Inferior parietal cortex (tissue), 1 donor: ENCODE results near the gene ATXN7L3.

Source experiments
- DNase-seq: peaks from one replicate; pipeline ENCODE4 v3.0.0-alpha.2; 2016; ENCODE audit errors: extremely low spot score

ATXN7L3 gene

GRCh38 chr17:44218344-44219107 lies 18.8 kb upstream of the ATXN7L3 start:
- DNase-seq: peak; percentile 86

- no peak for DNase-seq
Observed at GRCh38 chr17:44217738-44218343, 18.2 kb upstream of the ATXN7L3 start.

DNA sequence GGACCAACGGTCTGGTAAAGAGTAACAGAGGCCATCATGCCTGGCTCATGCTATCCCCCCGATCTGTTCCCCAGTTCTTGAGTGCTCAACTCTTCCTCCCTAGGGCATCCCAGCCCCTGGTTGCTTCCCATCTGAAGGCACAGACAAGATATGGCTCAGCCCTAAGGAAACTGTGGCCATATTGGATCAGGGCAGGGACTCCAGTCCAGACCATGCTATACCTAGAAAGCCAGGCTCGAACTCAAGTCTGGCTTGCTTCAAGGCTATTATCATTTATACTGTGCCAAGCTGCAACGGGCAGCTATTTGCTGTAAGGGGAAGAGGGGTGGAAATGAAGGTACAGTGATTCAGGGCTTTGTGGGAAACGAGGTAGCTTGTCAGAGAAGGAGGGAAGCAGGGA lies 17.0 kb upstream of the ATXN7L3 start:
- DNase-seq: no peak

DNA sequence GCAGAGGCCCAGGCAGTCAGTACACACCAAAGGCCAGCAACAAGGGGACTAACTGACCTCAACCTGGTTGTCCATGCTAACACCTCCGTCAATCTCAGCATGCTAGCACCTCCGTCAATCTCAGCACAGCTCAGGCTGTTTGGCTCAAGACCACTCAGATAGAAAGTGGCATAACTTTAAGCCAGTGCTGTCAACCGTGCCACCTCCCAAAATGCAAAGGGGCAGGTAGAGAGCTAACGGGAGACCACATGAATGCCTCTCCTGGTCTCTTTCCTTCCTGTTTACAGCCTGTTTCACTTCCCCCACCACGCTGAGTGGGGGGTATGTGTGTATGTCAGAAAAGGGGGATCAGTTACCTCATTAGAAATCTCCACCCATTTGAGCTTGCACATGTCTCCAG lies 16.5 kb upstream of the ATXN7L3 start:
- no peak for DNase-seq

DNA sequence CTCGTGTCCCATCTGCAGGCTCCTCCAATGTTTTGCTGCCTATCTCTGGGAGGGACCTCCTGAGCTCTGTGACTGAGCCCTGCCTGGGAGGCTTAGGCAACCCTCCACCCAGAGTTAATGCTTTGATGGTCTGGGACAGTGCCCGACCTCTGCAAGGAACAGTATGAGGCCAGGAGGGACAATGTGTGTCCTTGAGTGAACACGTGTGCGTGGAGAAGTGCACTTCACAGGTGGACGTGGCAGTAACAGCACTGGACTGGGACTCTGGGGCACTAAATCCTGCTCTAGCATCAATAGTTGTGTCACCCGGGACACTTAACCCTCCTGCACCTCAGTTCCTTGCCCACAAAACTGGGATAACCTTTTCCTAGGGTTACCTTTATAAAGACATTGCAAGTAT lies 15.2 kb upstream of the ATXN7L3 start:
- no peak for DNase-seq

GRCh38 chr17:44214230-44214494 lies 14.5 kb upstream of the ATXN7L3 start:
- no peak for DNase-seq

DNA sequence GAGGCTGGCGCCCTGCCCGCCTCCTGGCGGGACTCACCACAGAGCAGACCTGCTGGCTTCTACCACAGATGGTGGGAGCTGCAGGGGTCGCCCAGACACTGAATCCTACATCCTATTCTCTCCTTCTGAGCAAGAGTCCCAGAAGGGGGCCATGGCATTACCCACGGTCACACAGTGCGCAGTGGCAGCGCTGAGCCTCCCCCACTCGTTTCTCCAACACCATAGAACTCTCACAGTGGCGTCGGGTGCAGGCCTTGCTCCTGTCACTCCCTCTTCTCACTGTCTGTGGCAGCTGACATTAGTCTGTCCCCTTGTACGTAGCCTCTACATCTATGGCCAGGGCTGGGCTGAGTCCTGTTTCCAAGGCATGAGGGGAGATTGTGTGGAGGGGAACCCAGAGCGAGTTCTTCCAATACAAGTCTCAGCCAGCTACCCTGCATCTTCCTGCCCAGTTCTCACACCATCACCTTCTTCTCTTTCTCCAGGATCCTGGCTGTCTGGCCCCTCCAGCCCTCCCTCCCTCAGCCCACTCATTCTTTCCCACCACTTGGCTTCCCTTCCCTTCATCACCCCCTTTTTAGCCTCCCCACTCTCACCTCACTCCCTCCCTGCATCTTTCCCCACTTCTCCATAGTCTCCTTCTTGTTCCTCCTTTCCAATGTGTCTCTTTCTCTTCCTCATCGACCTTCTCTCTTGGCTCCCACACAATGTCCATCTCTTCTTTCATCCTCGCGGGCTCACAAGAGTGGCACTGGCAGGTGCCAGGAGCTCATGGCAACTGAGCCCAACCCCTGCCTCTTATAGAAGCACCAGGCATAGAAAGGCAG lies 13.9 kb upstream of the ATXN7L3 start:
- no peak for DNase-seq

DNA sequence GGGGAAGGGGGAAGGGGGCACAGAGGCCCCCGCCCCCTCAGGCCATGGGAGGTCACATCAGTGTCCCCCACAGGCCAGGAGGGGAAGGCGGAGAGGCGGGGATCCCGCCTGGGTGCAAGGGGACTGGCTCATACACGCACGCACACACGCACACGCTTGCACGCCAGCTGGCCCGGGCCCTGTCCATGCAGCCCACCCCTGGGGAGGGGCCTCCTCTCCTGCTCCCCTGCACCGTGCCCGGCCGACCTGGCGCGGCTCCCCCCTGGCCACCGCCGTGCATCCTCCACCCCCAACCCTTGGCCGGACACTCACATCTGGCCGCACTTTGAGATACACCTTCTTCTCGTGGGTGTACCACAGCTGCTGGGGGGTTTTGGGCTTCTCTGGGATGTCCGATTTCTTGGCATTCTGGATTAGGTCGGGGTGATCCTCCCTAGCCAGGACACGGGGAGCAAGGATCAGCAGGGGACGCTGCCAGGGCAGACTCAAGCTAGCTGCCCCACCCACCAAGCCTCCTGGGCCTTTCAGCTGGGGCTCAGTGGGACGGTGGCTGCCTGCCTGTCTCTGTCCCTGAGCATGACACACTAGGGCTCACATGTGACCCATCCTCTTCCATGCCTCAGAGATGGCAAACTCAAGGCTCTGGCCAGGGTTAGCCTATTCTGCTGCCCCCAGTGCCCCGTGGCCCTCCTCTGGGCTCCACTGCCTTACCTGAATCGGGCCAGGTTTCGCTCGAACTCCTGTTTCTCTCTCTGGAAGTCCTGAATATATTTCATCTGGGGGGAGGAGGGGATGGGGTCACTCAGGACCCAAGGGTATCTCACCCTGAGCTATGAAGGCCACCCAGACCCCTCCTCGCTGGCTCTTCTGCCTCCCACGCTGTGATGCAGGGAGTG lies 13.1 kb upstream of the ATXN7L3 start:
- DNase-seq: no peak

DNA sequence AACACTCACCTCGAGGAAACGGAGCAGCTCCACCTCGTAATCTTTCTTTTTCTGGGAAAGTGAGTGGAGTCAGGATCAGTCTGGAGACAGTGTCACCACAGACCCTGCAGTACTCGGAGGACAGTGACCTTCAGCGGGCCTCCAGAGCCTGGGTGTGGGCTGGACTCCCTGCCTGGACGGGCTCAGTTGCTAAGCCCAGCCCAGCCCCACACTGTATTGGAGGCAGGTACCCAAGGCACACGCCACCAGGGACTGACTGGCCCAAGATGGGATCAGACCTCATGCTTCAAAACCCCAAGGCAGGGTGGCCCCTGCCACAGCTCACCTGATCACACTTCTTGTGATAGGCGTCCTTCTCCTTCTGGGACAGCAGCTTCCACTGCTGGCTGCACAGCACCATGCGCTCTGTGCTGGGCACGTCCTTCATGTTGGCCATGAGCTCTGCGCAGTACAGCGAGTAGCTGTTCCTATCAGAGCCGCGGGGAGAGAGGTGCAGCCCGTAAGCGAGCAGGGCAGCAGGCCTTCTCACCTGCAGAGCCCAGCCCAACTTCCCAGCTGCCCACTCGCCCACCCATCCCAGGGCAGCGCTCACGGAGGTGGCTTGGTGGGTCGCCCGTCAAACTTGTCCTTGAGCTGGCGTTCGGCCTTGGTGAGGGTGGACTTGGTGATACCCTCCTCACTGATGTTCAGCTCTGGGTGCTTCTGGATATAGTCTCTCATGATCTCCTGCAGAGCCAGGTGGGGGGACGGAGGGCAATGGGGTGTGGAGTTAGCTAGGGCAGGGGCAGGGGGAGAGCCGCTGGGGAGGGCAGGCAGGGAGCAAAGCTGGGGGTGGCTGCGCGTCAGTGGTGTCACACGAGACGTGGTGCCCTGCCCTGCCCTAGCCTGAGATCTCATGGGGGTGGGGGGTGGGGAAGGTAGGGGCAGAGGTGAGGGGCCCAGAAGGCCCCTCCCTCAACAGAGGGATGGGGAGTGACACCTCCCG lies 11.9 kb upstream of the ATXN7L3 start:
- no peak for DNase-seq

GRCh38 chr17:44210342-44211192 lies 10.9 kb upstream of the ATXN7L3 start:
- DNase-seq: peak; percentile 80

GRCh38 chr17:44209786-44210341 lies 10.2 kb upstream of the ATXN7L3 start:
- no peak for DNase-seq

- DNase-seq: no peak
Observed at GRCh38 chr17:44207743-44208142, 8.1 kb upstream of the ATXN7L3 start.

- DNase-seq: no peak
Observed at GRCh38 chr17:44207319-44207718, 7.6 kb upstream of the ATXN7L3 start.

DNA sequence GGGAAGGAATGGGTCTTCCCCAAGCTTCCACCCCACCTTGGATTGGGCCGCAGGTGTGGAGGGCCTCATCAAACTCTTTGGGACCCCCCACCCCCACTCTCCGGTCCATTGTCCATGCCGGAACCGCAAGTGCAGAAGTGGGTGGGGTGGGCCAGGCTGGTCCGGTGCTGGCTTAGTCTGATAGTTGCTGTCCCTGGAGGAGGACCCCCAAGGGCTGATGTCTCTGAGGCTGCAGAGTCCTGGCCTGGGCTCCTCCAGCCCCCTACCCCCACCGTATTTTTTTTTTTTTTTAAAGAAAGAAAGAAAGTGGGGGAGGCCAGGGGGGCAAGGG lies 7.1 kb upstream of the ATXN7L3 start:
- DNase-seq: no peak

DNA sequence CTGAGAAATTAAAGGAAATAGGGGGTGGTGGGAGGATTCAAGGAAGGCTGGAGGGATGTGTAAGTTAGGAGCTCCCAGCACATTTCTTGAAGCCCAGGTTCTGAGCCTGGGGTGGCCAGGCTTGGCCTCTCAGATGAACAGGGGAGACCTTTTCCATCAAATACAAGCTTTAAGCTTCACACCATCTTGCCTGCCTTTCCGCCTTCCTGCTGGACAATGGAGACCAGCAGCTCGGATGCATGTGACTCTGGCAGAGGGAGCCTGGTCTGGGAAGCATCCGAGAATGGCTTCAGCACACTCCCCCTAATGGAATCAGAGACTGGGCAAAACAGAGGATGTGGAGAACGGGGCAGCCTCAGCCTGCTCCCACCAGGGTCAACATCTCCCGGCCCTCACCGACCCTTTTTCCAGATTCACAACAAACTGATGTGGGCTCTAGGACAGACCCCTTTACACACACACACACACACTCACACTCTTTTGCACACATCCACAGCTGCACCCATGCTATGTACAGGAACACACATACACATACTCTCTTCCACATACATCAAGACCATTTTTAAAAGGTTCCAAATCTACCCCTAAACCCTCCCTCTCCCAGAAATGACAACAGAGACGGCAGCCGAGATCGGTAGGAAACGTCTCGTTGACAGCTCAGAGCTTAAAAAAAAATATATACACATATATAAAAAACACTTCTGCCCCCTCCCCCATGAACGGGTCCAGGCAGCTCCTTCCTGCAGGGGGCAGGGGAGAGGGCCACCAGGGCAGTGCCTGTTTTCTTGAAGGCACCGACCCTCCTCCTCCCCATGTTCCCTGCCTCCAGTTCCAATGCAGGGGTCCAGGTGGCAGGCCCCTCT lies 6.5 kb upstream of the ATXN7L3 start:
- DNase-seq: no peak

GRCh38 chr17:44204441-44204882 lies 4.8 kb upstream of the ATXN7L3 start:
- no peak for DNase-seq

- no peak for DNase-seq
Observed at GRCh38 chr17:44203731-44204440, 4.2 kb upstream of the ATXN7L3 start.

DNA sequence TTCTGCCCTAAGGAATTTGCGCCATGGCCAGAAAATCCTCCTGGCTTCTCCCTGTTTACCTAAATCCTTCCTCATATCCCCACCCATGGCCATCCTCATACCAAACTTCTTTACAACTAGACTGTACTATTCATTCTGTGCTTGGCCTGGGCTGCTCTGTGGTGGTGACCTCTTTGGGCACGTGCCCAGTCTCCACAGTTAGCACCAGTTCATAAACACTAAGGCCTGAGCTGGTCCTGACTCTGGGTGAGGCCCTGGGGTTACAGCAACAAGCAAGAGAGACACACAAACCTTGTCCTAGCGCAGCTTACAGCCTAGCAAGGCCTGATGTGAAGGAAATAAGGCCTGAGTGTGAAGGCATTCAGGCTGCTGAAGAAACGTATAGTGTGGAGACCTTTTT lies 3.1 kb upstream of the ATXN7L3 start:
- DNase-seq: no peak
